AG04450 (cell line): Measurements from ENCODE around the gene ETDB. TPM values are rescaled to one million over a fixed set of nuclear protein-coding genes. Genes with fewer than 3 reads are reported as not detected.

Experiments
- CTCF ChIA-PET: fragments of 300-600, 350-600 bp; formaldehyde crosslinking; extraction: SDS; loops from one replicate; lab custom pipeline; 2022; ENCODE audit warnings: antibody characterized with exemption, inconsistent platforms; lab: Charles Lee
- POLR2A ChIA-PET: fragments of 350-600 bp; formaldehyde crosslinking; extraction: SDS; loops from one replicate; lab custom pipeline; 2021; ENCODE audit warnings: antibody characterized with exemption, inconsistent platforms; lab: Yijun Ruan, JAX
- DNase-seq: peaks from one replicate; pipeline ENCODE4 v3.0.0-alpha.2; 2011; ENCODE audit warnings: low read depth, low spot score
- H3K27ac ChIP-seq: one replicate; pipeline ENCODE4 v1.5.1; 2012; ENCODE audit warnings: low read depth, low read length, control low read depth
- H3K27me3 ChIP-seq: one replicate; pipeline ENCODE4 v1.6.0; 2012; ENCODE audit warnings: low read length; ENCODE audit not compliant: control insufficient read depth, insufficient read depth
- H3K4me3 ChIP-seq: 2 replicates; pipeline ENCODE4 v1.5.1; 2011; ENCODE audit warnings: mild to moderate bottlenecking, low read depth, low read length, control low read depth
- H3K9me3 ChIP-seq: 2 replicates; pipeline ENCODE4 v1.5.1; 2012; ENCODE audit warnings: low read length; ENCODE audit not compliant: control insufficient read depth, insufficient read depth
- CTCF ChIP-seq: IDR thresholded peaks from 2 replicates; pipeline ENCODE4 v1.5.1; 2011; ENCODE audit warnings: low read depth, low read length, control low read depth, inconsistent platforms
- polyA plus RNA-seq: library from polyadenylated mRNA; depleted of rRNA; stranded (reverse); fragments of >200 nt; gene quantifications from 2 replicates; pipeline ENCODE4 v1.2.3, GENCODE V29; 2011

The ETDB gene
- polyA plus RNA-seq, 1 experiment: not detected

GRCh38 chrX:135095715-135096114 is 24.6 kb downstream of the ETDB start:
- Histone ChIP-seq H3K4me3 (no peak overlapping the region), H3K27ac (no peak overlapping the region), H3K27me3 (peaks cover 8% of the 10 kb centered on the region), H3K9me3 (no peaks in the 10 kb centered on the region)
- ChIA-PET POLR2A (no interaction called here), CTCF (no interaction called here)
- no peak for DNase-seq
- no peak for TF ChIP-seq CTCF

- no peak for TF ChIP-seq CTCF
- Histone ChIP-seq H3K9me3 (no peaks in the 10 kb centered on the region), H3K27ac (no peak overlapping the region), H3K4me3 (no peak overlapping the region), H3K27me3 (peaks cover 5% of the 10 kb centered on the region)
- CTCF ChIA-PET: no interaction called here
- POLR2A ChIA-PET: no interaction called here
- no peak for DNase-seq
Observed at GRCh38 chrX:135094726-135095125, 25.6 kb downstream of the ETDB start.

- DNase-seq: no peak
- ChIA-PET CTCF (no interaction called here), POLR2A (no interaction called here)
- H3K9me3 ChIP-seq: no peaks in the 10 kb centered on the region
- H3K27ac ChIP-seq: no peak overlapping the region
- H3K4me3 ChIP-seq: no peak overlapping the region
- no peaks in the 10 kb centered on the region for H3K27me3 ChIP-seq
- no peak for TF ChIP-seq CTCF
Observed at GRCh38 chrX:135089126-135089525, 31.2 kb downstream of the ETDB start.

GRCh38 chrX:135087867-135088266 is 32.5 kb downstream of the ETDB start:
- TF ChIP-seq CTCF: no peak
- CTCF ChIA-PET: no interaction called here

GRCh38 chrX:135086197-135086854 is 34.0 kb downstream of the ETDB start:
- Histone ChIP-seq H3K4me3 (no peak overlapping the region), H3K27me3 (no peaks in the 10 kb centered on the region), H3K9me3 (no peaks in the 10 kb centered on the region), H3K27ac (no peak overlapping the region)
- POLR2A ChIA-PET: no interaction called here
- DNase-seq: peak; percentile 23
- TF ChIP-seq CTCF: peak; percentile 63
- CTCF ChIA-PET: interaction anchor here (0.6 to 1.9 kb wide), 11 partner anchors 9 to 915 kb away, joined by 3 to 12 read pairs (median 4); no protein-coding TSS in a partner anchor

More at GRCh38 chrX:135087867-135088266, 32.5 kb downstream of the ETDB start:
- Histone ChIP-seq H3K4me3 (no peak overlapping the region), H3K27me3 (no peaks in the 10 kb centered on the region), H3K27ac (no peak overlapping the region), H3K9me3 (no peaks in the 10 kb centered on the region)
- POLR2A ChIA-PET: no interaction called here
- no peak for DNase-seq
